ENCODE data around the gene CDH4. TPM values are rescaled to one million over a fixed set of nuclear protein-coding genes. Genes with fewer than 3 reads are reported as not detected.

Gene CDH4
- total and polyA plus RNA-seq, 2 of the 4 experiments (the other 2 are of a cell fraction), result 1.6 to 3.5 TPM

GRCh38 chr20:61332016-61332975 lies 80.2 kb downstream of the CDH4 start (continued):
- no peak for TF ChIP-seq CTCF (conservative IDR thresholded peaks at IDR 0.05; ENCODE audit: low read depth, low read length)
- TF ChIP-seq SMC3 (IDR thresholded peaks at IDR 0.05; ENCODE audit: low read depth, low read length), result no peak

All from IMR-90 (cell line).